Measurements from ENCODE around the gene RAB26.

RAB26 gene

GRCh38 chr16:2143878-2144485 is 4.4 kb upstream of the RAB26 start:
- H3K36me3 ChIP-seq (ENCODE audit: insufficient read depth, low read length): no peaks in the 10 kb centered on the region
- no peaks in the 10 kb centered on the region for H3K9me3 ChIP-seq (ENCODE audit: low read length)
- no peak overlapping the region for H3K4me3 ChIP-seq (ENCODE audit: low read depth, low read length, poor library complexity, severe bottlenecking)
- H3K9me2 ChIP-seq (ENCODE audit: low read depth, low read length): no peaks in the 10 kb centered on the region
- H3F3A ChIP-seq (ENCODE audit: insufficient read depth, low read length): no peaks in the 10 kb centered on the region
- peaks cover 5% of the 10 kb centered on the region for H3K4me1 ChIP-seq (ENCODE audit: insufficient read depth, low read length, severe bottlenecking)
- H2AFZ ChIP-seq (ENCODE audit: low read length): no peak overlapping the region
- H3K79me2 ChIP-seq (ENCODE audit: insufficient read depth, low read length): no peaks in the 10 kb centered on the region
- no peaks in the 10 kb centered on the region; the same call in 1 of the 2 replicates for H4K20me1 ChIP-seq (ENCODE audit: insufficient read depth, low read length)
- no peak overlapping the region for H3K9ac ChIP-seq (ENCODE audit: low read length)
- no peak overlapping the region for H3K27ac ChIP-seq (ENCODE audit: low read depth, low read length, poor library complexity, severe bottlenecking)
- TF ChIP-seq CTCF (IDR thresholded peaks at IDR 0.05; ENCODE audit: low read length) (no peak), EZH2 (IDR thresholded peaks at IDR 0.05; ENCODE audit: borderline replicate concordance, low read length) (no peak)
- no peaks in the 10 kb centered on the region for H3K27me3 ChIP-seq (ENCODE audit: insufficient read depth, low read length)
- H3K4me2 ChIP-seq (ENCODE audit: low read length): no peak overlapping the region

DNA sequence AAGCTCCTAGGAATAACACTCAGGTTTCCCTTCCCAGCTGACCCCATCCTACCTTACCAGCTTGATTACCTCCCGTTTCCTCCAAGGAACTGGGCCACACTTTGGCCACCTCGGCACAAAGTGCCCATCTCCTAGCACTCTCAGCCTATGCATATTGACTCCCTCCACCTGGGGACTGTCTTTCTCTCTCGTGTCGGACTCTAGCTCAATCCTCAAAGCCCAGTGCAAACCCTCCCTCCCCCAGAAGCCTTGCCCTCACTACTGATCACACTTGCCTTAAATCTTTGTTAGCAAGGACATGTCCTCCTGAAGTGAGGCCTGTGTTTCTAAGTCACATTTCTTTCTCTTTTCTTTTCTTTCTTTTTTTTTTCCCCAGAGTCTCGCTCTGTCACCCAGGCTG is 2.6 kb upstream of the RAB26 start:
- Histone ChIP-seq H3F3A (ENCODE audit: insufficient read depth, low read length) (no peaks in the 10 kb centered on the region), H3K9ac (ENCODE audit: low read length) (no peak overlapping the region), H3K79me2 (ENCODE audit: insufficient read depth, low read length) (no peaks in the 10 kb centered on the region), H3K9me3 (ENCODE audit: low read length) (no peaks in the 10 kb centered on the region), H3K9me2 (ENCODE audit: low read depth, low read length) (no peaks in the 10 kb centered on the region), H3K27me3 (ENCODE audit: insufficient read depth, low read length) (no peaks in the 10 kb centered on the region), H2AFZ (ENCODE audit: low read length) (no peak overlapping the region), H3K4me2 (ENCODE audit: low read length) (no peak overlapping the region), H3K4me3 (ENCODE audit: low read depth, low read length, poor library complexity, severe bottlenecking) (no peak overlapping the region), H3K36me3 (ENCODE audit: insufficient read depth, low read length) (peaks cover 1% of the 10 kb centered on the region; the same call in 1 of the 2 replicates), H3K27ac (ENCODE audit: low read depth, low read length, poor library complexity, severe bottlenecking) (no peak overlapping the region), H4K20me1 (ENCODE audit: insufficient read depth, low read length) (no peaks in the 10 kb centered on the region; the same call in 1 of the 2 replicates), H3K4me1 (ENCODE audit: insufficient read depth, low read length, severe bottlenecking) (peaks cover 23% of the 10 kb centered on the region)
- TF ChIP-seq EZH2 (IDR thresholded peaks at IDR 0.05; ENCODE audit: borderline replicate concordance, low read length) (no peak), CTCF (IDR thresholded peaks at IDR 0.05; ENCODE audit: low read length) (no peak)

DNA sequence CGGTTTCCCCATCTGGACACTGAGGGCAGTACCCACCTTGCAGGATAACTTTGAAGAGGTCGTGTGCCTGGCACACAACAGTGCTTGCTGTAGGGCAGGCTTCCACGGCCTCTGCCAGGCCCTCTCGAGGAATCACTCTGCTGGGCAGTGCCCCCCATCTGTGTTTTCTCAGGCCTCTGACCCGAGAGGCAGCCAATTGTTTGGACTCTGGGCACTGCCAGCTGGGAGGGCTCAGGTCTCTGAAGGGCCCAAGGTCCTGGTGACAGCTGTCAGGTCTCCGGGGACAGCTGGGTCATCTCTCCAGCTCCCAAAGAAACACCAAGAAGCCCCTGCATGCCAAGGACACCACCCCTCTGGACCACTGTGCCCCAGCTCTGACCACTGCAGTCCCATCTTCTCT is 1.0 kb upstream of the RAB26 start:
- no peak overlapping the region for H2AFZ ChIP-seq (ENCODE audit: low read length)
- 0 out of 2 replicates have a peak, but pooled peaks cover 5% of the 10 kb centered on the region for H3F3A ChIP-seq (ENCODE audit: insufficient read depth, low read length)
- no peaks in the 10 kb centered on the region for H3K27me3 ChIP-seq (ENCODE audit: insufficient read depth, low read length)
- no peak overlapping the region for H3K4me3 ChIP-seq (ENCODE audit: low read depth, low read length, poor library complexity, severe bottlenecking)
- TF ChIP-seq EZH2 (IDR thresholded peaks at IDR 0.05; ENCODE audit: borderline replicate concordance, low read length) (no peak), CTCF (IDR thresholded peaks at IDR 0.05; ENCODE audit: low read length) (no peak)
- no peak overlapping the region for H3K27ac ChIP-seq (ENCODE audit: low read depth, low read length, poor library complexity, severe bottlenecking)
- no peak overlapping the region for H3K9ac ChIP-seq (ENCODE audit: low read length)
- no peaks in the 10 kb centered on the region for H4K20me1 ChIP-seq (ENCODE audit: insufficient read depth, low read length)
- no peaks in the 10 kb centered on the region for H3K9me3 ChIP-seq (ENCODE audit: low read length)
- peaks cover 16% of the 10 kb centered on the region for H3K36me3 ChIP-seq (ENCODE audit: insufficient read depth, low read length)
- no peaks in the 10 kb centered on the region for H3K79me2 ChIP-seq (ENCODE audit: insufficient read depth, low read length)
- H3K9me2 ChIP-seq (ENCODE audit: low read depth, low read length): no peaks in the 10 kb centered on the region
- H3K4me2 ChIP-seq (ENCODE audit: low read length): no peak overlapping the region
- peaks cover 39% of the 10 kb centered on the region for H3K4me1 ChIP-seq (ENCODE audit: insufficient read depth, low read length, severe bottlenecking)

Data from OCI-LY1 (cell line).